ENCODE measurements around the gene CDH4. TPM values are rescaled to one million over a fixed set of nuclear protein-coding genes. Genes with fewer than 3 reads are reported as not detected.

The CDH4 gene
- total RNA-seq, 1 donor from 2014 or later = 3.2 TPM

GRCh38 chr20:61359254-61359653 is 107.2 kb downstream of the CDH4 start:
- no peak for DNase-seq (ENCODE audit: low read depth)
- no peak overlapping the region for H3K27ac ChIP-seq (ENCODE audit: low read depth, low read length)
- H3K9me3 Mint-ChIP-seq (ENCODE audit: unreplicated experiment) = no peaks in the 10 kb centered on the region
- peaks cover 12% of the 10 kb centered on the region for H4K20me1 ChIP-seq (ENCODE audit: insufficient read depth, low read length)
- H3K4me3 Mint-ChIP-seq (ENCODE audit: unreplicated experiment) = no peak overlapping the region
- no peak for TF ChIP-seq CTCF (IDR thresholded peaks at IDR 0.05; ENCODE audit: insufficient read depth, low read depth, low read length)
- no peak for TF ChIP-seq EZH2 (IDR thresholded peaks at IDR 0.05; ENCODE audit: insufficient read depth, low read length)
- H2AFZ ChIP-seq (ENCODE audit: low read depth, low read length) = no peak overlapping the region
- H3K9ac ChIP-seq (ENCODE audit: low read length) = no peak overlapping the region
- H3K4me3 ChIP-seq (ENCODE audit: insufficient read depth, low read depth, low read length) = no peak overlapping the region
- H3K4me1 Mint-ChIP-seq (ENCODE audit: low read depth, unreplicated experiment) = peaks cover under 1% of the 10 kb centered on the region
- peaks cover 10% of the 10 kb centered on the region for H3K36me3 Mint-ChIP-seq (ENCODE audit: low read depth, unreplicated experiment)
- peaks cover 68% of the 10 kb centered on the region for H3K27me3 Mint-ChIP-seq (ENCODE audit: low read depth, unreplicated experiment)
- no peaks in the 10 kb centered on the region for H3K9me3 ChIP-seq (ENCODE audit: insufficient read depth, low read depth, low read length)
- no peak for FAIRE-seq
- no peak overlapping the region for H3K4me2 ChIP-seq (ENCODE audit: low read length)
- no peaks in the 10 kb centered on the region for H3K36me3 ChIP-seq (ENCODE audit: insufficient read depth, low read length)
- no peak overlapping the region for H3K27ac Mint-ChIP-seq (ENCODE audit: unreplicated experiment)
- no peaks in the 10 kb centered on the region for H3K27me3 ChIP-seq (ENCODE audit: insufficient read depth, low read length)
- peaks cover 7% of the 10 kb centered on the region for H3K4me1 ChIP-seq (ENCODE audit: insufficient read depth, low read length)
- H3K79me2 ChIP-seq (ENCODE audit: insufficient read depth, low read length) = no peaks in the 10 kb centered on the region

GRCh38 chr20:61360296-61360695 is 108.2 kb downstream of the CDH4 start:
- no peaks in the 10 kb centered on the region for H3K36me3 ChIP-seq (ENCODE audit: insufficient read depth, low read length)
- no peak overlapping the region for H3K9ac ChIP-seq (ENCODE audit: low read length)
- H3K4me1 ChIP-seq (ENCODE audit: insufficient read depth, low read length) = no peaks in the 10 kb centered on the region
- H3K9me3 ChIP-seq (ENCODE audit: insufficient read depth, low read depth, low read length) = no peaks in the 10 kb centered on the region
- FAIRE-seq (no peak), DNase-seq (ENCODE audit: low read depth) (no peak)
- H3K27me3 Mint-ChIP-seq (ENCODE audit: low read depth, unreplicated experiment) = peaks cover 68% of the 10 kb centered on the region
- no peaks in the 10 kb centered on the region for H3K4me1 Mint-ChIP-seq (ENCODE audit: low read depth, unreplicated experiment)
- no peak overlapping the region for H3K4me3 Mint-ChIP-seq (ENCODE audit: unreplicated experiment)
- no peaks in the 10 kb centered on the region for H3K9me3 Mint-ChIP-seq (ENCODE audit: unreplicated experiment)
- H3K27ac Mint-ChIP-seq (ENCODE audit: unreplicated experiment) = no peak overlapping the region
- no peak overlapping the region for H3K27ac ChIP-seq (ENCODE audit: low read depth, low read length)
- H3K36me3 Mint-ChIP-seq (ENCODE audit: low read depth, unreplicated experiment) = peaks cover 12% of the 10 kb centered on the region
- H3K4me3 ChIP-seq (ENCODE audit: insufficient read depth, low read depth, low read length) = no peak overlapping the region
- no peaks in the 10 kb centered on the region for H3K27me3 ChIP-seq (ENCODE audit: insufficient read depth, low read length)
- no peak overlapping the region for H3K4me2 ChIP-seq (ENCODE audit: low read length)
- no peak for TF ChIP-seq CTCF (IDR thresholded peaks at IDR 0.05; ENCODE audit: insufficient read depth, low read depth, low read length)
- TF ChIP-seq EZH2 (IDR thresholded peaks at IDR 0.05; ENCODE audit: insufficient read depth, low read length) = no peak
- H2AFZ ChIP-seq (ENCODE audit: low read depth, low read length) = no peak overlapping the region
- H3K79me2 ChIP-seq (ENCODE audit: insufficient read depth, low read length) = no peaks in the 10 kb centered on the region
- peaks cover 12% of the 10 kb centered on the region for H4K20me1 ChIP-seq (ENCODE audit: insufficient read depth, low read length)

- Histone ChIP-seq H3K79me2 (ENCODE audit: insufficient read depth, low read length) (no peaks in the 10 kb centered on the region), H3K27me3 (ENCODE audit: insufficient read depth, low read length) (no peaks in the 10 kb centered on the region), H3K27ac (ENCODE audit: low read depth, low read length) (no peak overlapping the region), H4K20me1 (ENCODE audit: insufficient read depth, low read length) (peaks cover 8% of the 10 kb centered on the region), H3K4me2 (ENCODE audit: low read length) (no peak overlapping the region), H3K4me1 (ENCODE audit: insufficient read depth, low read length) (no peaks in the 10 kb centered on the region), H3K36me3 (ENCODE audit: insufficient read depth, low read length) (no peaks in the 10 kb centered on the region), H3K4me3 (ENCODE audit: insufficient read depth, low read depth, low read length) (no peak overlapping the region), H2AFZ (ENCODE audit: low read depth, low read length) (no peak overlapping the region), H3K9me3 (ENCODE audit: insufficient read depth, low read depth, low read length) (no peaks in the 10 kb centered on the region), H3K9ac (ENCODE audit: low read length) (no peak overlapping the region)
- H3K27ac Mint-ChIP-seq (ENCODE audit: unreplicated experiment) = no peak overlapping the region
- no peak for DNase-seq (ENCODE audit: low read depth)
- H3K36me3 Mint-ChIP-seq (ENCODE audit: low read depth, unreplicated experiment) = peaks cover 14% of the 10 kb centered on the region
- no peaks in the 10 kb centered on the region for H3K4me1 Mint-ChIP-seq (ENCODE audit: low read depth, unreplicated experiment)
- no peak for FAIRE-seq
- no peak for TF ChIP-seq EZH2 (IDR thresholded peaks at IDR 0.05; ENCODE audit: insufficient read depth, low read length)
- no peak for TF ChIP-seq CTCF (IDR thresholded peaks at IDR 0.05; ENCODE audit: insufficient read depth, low read depth, low read length)
- peaks cover 70% of the 10 kb centered on the region for H3K27me3 Mint-ChIP-seq (ENCODE audit: low read depth, unreplicated experiment)
- peaks cover 3% of the 10 kb centered on the region for H3K9me3 Mint-ChIP-seq (ENCODE audit: unreplicated experiment)
- no peak overlapping the region for H3K4me3 Mint-ChIP-seq (ENCODE audit: unreplicated experiment)
Observed at GRCh38 chr20:61360940-61361339, 108.9 kb downstream of the CDH4 start.

Measured in astrocyte (in vitro differentiated cells and primary cell).